Activated CD8-positive, alpha-beta memory T cell treated with anti-CD3 and anti-CD28 coated beads, Interleukin-2, amount 50 U/mL, for 24 hours (primary cell): Measurements from ENCODE around the gene CLTCL1.
"Not testable (repeated sequence)": the region's sequence is repeated elsewhere in the genome, so short reads cannot be mapped to it uniquely, and the experiment has no call there.

ENCODE experiments used
- DNase-seq: peaks from one replicate; pipeline ENCODE4 v3.0.0-alpha.2; 2020; ENCODE audit errors: extremely low read depth

Gene CLTCL1

GRCh38 chr22:19218541-19219233 lies 72.8 kb downstream of the CLTCL1 start:
- no peak for DNase-seq

DNA sequence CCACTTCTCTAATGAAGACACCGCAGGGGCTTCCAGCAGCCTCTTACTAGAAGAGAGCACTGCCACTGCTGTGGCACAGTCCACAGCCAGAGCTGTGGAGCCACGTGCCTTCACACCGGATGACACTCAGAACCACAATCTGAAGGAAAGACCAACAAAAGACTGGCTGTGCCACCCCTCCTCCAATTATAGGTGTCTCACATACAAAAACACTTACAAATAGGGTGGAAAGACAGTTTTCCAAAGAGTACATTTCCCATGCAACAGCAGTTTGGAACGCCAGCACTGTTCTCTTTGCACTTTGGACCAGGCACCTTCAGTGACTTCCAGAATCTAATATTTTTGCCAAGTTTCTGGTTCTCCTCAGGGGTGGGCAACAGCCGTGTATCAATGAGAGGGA lies 74.9 kb downstream of the CLTCL1 start:
- no peak for DNase-seq

DNA sequence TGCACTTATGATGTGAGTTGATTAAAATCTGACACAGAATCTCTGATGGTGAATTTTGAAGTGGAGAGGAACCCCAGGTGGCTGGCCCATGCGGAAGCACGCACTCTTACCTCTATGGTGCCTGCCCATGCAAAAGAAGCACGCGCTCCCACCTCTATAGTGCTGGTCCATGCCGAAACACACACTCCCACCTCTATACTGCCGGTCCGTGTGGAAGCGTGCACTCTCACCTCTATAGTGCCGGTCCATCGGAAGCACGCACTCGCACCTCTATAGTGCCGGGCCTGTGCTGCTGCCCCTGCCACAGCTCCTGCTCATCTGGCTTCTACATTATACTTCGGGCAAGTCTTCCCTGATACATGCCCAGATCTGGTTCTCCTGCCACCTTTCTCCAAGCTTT lies 76.2 kb downstream of the CLTCL1 start:
- no peak for DNase-seq

- DNase-seq: no peak
Measured at GRCh38 chr22:19214078-19214473, 77.4 kb downstream of the CLTCL1 start.

GRCh38 chr22:19213442-19214077 lies 78.0 kb downstream of the CLTCL1 start:
- no peak for DNase-seq

DNA sequence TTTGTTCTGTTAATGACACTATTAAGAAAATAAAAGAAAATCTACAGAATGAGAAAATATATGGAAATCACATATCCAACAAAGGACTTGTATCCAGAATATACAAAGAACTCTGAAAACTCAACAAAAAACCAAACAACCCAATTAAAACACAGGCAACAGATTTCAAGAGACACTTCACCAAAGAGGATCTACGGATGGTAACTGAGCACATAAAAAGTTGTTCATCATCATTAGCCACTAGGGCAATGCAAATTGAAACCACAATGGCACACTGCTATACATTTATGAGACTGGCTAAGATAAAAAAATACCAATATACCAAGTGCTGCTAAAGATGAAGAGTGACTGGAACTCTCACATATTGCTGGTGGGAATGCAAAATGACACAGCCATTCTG lies 78.5 kb downstream of the CLTCL1 start:
- DNase-seq: no peak

- no peak for DNase-seq
Measured at GRCh38 chr22:19212302-19212870, 79.1 kb downstream of the CLTCL1 start.

GRCh38 chr22:19210188-19210587 lies 81.3 kb downstream of the CLTCL1 start:
- DNase-seq: no peak

- DNase-seq: no peak
Measured at GRCh38 chr22:19208287-19208847, 83.2 kb downstream of the CLTCL1 start.

DNA sequence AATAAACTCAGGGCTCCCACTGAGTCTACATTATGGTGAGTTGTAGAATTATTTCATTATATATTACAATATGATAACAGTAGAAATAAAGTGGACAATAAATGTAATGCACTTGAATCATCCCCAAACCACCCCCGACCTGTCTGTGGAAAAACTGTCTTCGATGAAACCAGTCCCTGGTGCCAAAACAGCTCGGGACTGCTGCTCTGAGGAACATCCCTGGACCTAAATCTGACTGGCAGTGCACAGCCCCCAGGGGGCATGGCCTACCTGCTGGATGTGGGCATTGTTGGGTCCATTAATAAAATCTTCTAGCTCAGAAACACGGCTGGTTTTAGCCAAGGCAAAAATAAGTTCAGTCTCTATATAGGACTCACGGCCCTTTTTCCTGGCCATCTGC lies 83.6 kb downstream of the CLTCL1 start:
- no peak for DNase-seq

DNA sequence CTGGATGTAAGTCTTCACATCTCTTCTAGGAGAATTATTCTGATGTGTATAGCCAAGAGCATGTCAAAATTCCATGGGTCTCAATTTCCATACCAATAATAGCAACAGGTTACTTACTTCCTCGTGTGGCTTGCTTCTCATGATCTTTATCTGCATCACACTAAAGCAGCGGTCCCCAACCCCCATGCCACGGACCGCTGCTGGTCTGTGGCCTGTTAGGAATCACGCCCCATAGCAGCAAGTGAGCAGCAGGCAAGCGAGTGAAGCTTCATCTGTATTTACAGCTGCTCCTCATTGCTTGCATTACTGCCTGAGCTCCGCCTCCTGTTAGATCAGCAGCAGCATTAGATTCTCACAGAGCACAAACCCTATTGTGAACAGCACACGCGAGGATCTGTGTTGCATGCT lies 84.1 kb downstream of the CLTCL1 start:
- DNase-seq: no peak

GRCh38 chr22:19206287-19206686 lies 85.2 kb downstream of the CLTCL1 start:
- no peak for DNase-seq

GRCh38 chr22:19204640-19205039 lies 86.9 kb downstream of the CLTCL1 start:
- no peak for DNase-seq

GRCh38 chr22:19203834-19204233 lies 87.7 kb downstream of the CLTCL1 start:
- no peak for DNase-seq

- DNase-seq: not testable (repeated sequence)
Measured at GRCh38 chr22:19202799-19203186, 88.7 kb downstream of the CLTCL1 start.

DNA sequence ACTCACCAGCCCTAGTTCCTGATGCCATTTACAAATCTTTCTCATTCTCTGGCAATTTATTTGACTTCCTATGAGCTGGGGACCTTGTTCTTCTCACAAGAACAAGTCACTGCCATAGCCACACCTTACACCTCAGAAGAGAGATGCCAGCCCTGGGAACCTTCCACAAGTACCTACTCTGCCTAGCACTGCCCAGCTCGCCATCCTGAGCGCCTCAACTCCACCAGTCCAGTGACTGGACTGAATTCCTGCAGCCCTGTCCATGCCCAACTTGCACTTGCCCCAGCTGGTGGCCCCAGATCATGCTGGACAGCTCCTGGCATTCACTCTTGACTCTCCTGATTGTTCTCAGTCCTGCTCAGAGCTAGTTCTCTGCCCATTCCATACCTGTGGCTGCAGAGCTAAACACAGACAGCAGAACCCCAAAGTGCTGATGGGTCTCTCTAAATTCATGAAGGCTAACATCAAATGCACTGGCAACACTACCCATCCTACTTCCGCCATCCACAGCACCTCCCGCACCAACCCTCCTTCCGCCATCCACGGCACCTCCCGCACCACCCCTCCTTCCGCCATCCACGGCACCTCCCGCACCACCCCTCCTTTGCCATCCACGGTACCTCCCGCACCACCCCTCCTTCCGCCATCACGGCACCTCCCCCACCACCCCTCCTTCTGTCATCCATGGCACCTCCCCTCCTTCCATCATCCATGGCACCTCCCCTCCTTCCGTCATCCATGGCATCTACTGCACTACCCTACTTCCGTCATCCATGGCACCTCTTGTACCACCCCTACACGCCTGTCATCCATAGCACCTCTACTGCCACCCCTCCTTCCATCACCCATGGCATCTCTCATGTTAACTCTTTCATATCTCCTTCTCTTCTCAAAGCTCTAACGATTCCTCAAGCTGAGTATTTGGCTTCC lies 89.4 kb downstream of the CLTCL1 start:
- no peak for DNase-seq

GRCh38 chr22:19201130-19201868 lies 90.2 kb downstream of the CLTCL1 start:
- no peak for DNase-seq

GRCh38 chr22:19199479-19199878 lies 92.0 kb downstream of the CLTCL1 start:
- no peak for DNase-seq

DNA sequence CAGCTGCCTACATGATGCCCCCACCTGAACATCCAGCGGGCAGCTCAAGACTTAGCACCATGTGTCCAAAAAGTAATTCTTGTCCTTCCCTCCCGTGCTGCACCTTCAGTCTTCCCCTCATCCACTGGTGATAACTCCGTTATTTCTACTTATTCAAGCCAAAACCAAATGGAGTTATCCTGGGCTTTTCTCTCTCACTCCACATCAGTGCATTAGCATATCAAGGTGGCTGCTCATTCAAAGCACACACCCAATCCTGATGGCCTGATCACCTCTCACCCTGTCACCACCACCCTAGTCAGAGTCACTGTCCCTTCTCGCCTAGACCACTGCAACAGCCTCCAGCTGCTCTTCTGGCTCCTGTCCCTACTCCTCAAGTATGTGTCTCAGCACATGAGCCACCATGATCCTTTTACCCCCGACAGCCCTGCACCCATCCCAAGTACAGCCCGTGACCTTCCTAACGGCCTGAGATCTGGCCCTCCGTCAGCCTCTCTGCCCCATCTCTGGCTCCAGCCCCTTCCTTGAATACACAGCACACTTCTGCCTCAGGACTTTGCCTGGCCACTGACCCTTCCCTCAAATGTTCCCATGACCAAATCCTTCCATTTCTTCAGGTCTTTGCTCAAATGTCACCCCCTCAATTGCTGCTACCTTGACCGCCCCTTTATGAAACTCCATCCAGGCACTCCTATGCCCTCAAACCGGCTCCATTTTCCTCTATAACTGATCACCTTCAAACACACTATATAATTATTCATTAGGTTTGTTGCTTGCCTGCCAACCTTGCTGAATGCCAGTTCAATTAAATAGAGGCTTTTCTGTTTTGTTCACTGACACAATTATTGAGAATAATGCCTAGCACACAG lies 93.3 kb downstream of the CLTCL1 start:
- DNase-seq: no peak
